Smooth muscle cell of the brain vasculature (primary cell): ENCODE data around the gene TRIP12.
A peak's percentile ranks its signal among the peaks of the same experiment; 100 is the strongest.
"Not testable (repeated sequence)": the region's sequence is repeated elsewhere in the genome, so short reads cannot be mapped to it uniquely, and the experiment has no call there.

Experiments
- DNase-seq: peaks from one replicate; pipeline ENCODE4 v3.0.0-alpha.2; 2012; ENCODE audit warnings: low read depth, low spot score

Gene TRIP12

GRCh38 chr2:229874647-229875046 lies 47.2 kb downstream of the TRIP12 start:
- no peak for DNase-seq

- DNase-seq: no peak
These were observed 48.7 kb downstream of the TRIP12 start for GRCh38 chr2:229873123-229873581.

GRCh38 chr2:229870903-229871656 lies 50.7 kb downstream of the TRIP12 start:
- no peak for DNase-seq

GRCh38 chr2:229869226-229869625 lies 52.6 kb downstream of the TRIP12 start:
- DNase-seq: no peak

GRCh38 chr2:229868794-229869193 lies 53.0 kb downstream of the TRIP12 start:
- DNase-seq: no peak

GRCh38 chr2:229865033-229865432 lies 56.8 kb downstream of the TRIP12 start:
- DNase-seq: no peak

- DNase-seq: no peak
These were observed 60.4 kb downstream of the TRIP12 start for GRCh38 chr2:229861431-229861830.

- DNase-seq: no peak
These were observed 61.5 kb downstream of the TRIP12 start for GRCh38 chr2:229860334-229860733.

GRCh38 chr2:229858351-229858750 lies 63.5 kb downstream of the TRIP12 start:
- DNase-seq: no peak

- DNase-seq: no peak
These were observed 64.2 kb downstream of the TRIP12 start for GRCh38 chr2:229857634-229858033.

GRCh38 chr2:229856413-229856812 lies 65.4 kb downstream of the TRIP12 start:
- no peak for DNase-seq

- no peak for DNase-seq
These were observed 66.7 kb downstream of the TRIP12 start for GRCh38 chr2:229855116-229855515.

- DNase-seq: peak; percentile 18
These were observed 69.2 kb downstream of the TRIP12 start for GRCh38 chr2:229852565-229852964.

GRCh38 chr2:229851870-229852269 lies 69.9 kb downstream of the TRIP12 start:
- DNase-seq: no peak

- not testable (repeated sequence) for DNase-seq
These were observed 71.2 kb downstream of the TRIP12 start for GRCh38 chr2:229850355-229851275.

GRCh38 chr2:229849073-229849472 lies 72.7 kb downstream of the TRIP12 start:
- no peak for DNase-seq

GRCh38 chr2:229843613-229844012 lies 78.2 kb downstream of the TRIP12 start:
- DNase-seq: no peak

- DNase-seq: no peak
These were observed 83.1 kb downstream of the TRIP12 start for GRCh38 chr2:229838729-229839128.

- DNase-seq: no peak
These were observed 85.0 kb downstream of the TRIP12 start for GRCh38 chr2:229836847-229837246.

GRCh38 chr2:229835596-229836283 lies 86.1 kb downstream of the TRIP12 start:
- DNase-seq: no peak

GRCh38 chr2:229834368-229834767 lies 87.4 kb downstream of the TRIP12 start:
- not testable (repeated sequence) for DNase-seq

GRCh38 chr2:229832510-229832898 lies 89.3 kb downstream of the TRIP12 start:
- DNase-seq: no peak
